NCI-H1417 (cell line): ENCODE data around the gene COL2A1.

Source experiments
- DNase-seq, 3 experiments: peaks; one replicate each; lab custom pipeline; 2025; lab: John Stamatoyannopoulos, UW

Gene COL2A1

GRCh38 chr12:47989666-47990065 lies 14.6 kb downstream of the COL2A1 start:
- DNase-seq: no peak

DNA sequence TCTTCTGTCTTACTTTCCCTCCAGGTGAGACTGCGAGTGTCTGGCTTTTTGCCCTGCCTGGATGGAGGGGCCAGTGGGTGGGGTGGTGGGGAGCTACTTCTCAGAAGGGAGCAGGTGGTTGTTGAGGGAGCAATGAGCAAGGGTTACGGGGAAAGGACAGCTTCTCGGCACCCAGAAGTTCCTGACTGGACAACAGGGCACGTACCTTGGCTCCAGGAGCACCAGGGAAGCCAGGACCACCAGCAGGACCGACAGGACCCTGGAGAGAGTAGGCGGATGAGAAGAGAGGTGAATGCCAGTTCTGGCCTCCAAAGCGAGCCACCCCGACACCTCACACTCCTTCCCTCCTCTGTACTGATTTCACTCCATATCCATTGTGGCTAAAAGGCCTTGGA lies 15.3 kb downstream of the COL2A1 start:
- DNase-seq: no peak

- peak; percentile 41 to 82 (median 51) for DNase-seq
These were observed 15.9 kb downstream of the COL2A1 start for GRCh38 chr12:47988073-47989022.

DNA sequence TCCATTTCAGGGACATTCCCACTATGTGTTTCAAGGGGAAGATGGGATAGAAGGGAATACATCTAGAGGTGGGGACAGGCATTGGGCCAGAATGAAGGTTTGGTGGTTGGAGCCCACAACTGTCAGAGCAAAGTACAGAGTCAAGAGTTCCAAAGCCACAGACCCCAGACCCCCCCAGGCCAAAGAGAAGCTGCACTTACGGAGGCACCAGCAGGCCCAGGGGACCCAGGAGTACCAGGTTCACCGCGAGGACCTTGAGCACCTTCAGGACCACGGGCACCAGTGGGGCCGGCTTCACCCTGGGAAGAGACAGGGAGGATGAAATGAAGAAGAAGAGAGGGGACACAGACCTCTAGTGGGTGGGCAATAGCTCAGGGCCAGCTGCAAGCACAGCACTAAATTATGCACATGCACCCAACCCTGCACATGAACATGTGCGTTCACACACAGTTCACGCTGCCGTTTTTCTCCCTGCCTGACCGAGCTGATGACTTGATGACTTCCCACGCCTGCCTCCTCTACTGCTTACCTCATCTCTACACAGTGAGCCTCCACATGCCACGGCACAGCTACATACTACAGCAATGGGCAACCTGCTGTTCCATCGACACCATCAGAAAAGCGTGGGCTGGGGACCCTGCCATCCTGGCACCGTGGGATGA lies 16.7 kb downstream of the COL2A1 start:
- no peak for DNase-seq

GRCh38 chr12:47986832-47987231 lies 17.4 kb downstream of the COL2A1 start:
- DNase-seq: no peak

DNA sequence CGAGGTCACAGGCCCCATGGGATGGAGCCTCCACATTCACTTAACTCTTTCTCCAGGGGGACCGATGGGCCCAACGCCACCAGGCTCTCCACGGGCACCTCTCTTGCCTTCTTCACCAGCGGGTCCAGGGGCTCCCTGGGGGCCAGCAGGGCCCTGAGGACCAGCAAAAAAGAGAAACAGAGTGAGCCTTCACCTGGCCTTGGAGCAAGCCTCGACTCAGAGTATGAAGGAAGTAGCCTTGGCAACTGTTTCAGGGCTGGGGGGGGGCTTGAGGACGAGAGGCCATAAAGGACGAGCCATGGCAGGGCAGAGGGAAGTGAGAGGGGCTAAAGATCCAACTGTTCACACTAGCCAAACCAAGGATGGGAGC lies 18.0 kb downstream of the COL2A1 start:
- DNase-seq: no peak

- no peak for DNase-seq
These were observed 18.5 kb downstream of the COL2A1 start for GRCh38 chr12:47985596-47986290.

DNA sequence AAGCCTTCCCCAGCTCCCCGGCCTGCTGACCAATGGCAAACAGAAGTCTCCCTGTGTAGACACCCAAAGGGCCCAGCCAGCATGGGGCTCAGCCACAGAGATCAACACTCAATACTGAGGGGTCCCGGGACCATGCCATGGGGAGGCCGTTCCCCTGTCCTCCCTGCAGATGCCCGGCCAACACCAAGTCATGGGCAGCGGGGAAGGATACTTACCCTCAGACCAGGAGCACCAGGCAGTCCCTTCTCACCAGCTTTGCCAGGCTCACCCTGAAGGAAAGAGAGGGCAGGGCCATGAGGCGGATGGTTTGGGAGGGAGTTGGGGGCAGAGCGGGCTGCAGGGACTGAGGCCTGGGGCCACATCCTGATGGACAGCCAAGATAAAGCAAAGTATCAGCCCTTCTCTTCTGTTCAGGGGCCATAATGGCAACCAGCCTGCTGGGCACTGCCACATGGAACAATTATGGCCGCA lies 19.9 kb downstream of the COL2A1 start:
- no peak for DNase-seq

DNA sequence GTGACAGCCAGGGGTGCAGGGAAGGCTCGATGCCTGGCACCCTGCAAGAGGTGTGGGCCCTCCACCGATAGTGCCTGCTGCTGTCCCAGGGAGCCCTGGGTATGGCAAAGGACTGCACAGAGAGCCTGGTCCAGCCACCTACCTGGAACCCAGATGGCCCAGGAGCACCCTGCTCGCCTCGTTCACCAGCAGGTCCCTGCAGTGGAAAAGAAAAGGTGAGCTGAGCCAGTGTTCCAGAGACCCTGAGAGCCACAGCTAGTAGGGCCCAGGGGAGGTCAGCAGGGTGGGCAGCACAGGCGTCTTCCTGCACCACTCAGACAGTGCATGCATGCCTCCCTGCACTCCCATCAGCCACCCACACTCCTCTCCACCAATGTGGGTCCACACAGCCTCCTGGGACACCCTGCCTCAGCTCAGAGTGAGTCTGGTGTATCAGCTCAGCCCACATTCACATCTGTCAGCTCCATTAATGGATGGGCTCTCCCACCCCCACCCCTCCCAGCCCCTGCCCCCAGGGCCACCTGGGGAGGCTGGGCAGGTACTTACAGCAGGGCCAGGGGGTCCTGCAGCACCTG lies 20.6 kb downstream of the COL2A1 start:
- DNase-seq: no peak

DNA sequence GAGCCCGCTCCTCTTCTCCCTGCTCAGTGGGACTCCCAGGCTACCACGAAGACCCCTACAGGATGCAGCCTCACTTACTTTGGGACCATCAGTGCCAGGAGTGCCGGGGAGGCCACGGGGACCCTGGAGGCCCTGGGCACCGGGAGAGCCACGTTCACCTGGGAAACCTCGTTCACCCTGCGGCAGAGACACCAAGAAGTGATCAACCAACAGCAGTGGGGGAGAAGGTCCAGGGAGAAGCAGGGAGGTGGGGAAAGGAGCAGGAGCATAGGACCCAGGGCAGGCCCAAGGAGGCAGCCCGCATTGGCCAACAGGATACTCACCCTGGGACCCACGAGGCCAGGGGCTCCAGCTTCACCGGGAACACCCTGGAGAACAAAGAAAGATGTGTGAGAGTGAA lies 21.5 kb downstream of the COL2A1 start:
- DNase-seq: no peak

DNA sequence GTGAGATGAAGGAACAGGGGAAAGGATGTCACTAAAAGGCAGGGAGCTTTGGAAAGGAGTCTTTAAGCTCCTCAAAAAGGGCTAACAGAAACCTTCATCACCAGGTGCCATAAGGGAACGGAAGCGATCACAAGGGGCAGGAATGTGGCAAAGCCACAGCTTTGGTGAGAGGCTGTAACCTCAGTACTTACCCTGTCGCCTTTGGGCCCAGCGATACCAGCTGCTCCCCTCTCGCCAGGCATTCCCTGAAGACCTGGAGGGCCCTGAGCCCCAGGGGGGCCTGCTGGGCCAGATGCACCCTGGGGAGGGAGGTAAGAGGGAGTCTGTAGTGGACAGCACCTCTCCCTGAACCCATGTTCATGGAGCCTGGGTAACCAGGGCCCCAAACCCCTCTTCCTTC lies 22.0 kb downstream of the COL2A1 start:
- DNase-seq: no peak

GRCh38 chr12:47981496-47982260 lies 22.6 kb downstream of the COL2A1 start:
- no peak for DNase-seq

DNA sequence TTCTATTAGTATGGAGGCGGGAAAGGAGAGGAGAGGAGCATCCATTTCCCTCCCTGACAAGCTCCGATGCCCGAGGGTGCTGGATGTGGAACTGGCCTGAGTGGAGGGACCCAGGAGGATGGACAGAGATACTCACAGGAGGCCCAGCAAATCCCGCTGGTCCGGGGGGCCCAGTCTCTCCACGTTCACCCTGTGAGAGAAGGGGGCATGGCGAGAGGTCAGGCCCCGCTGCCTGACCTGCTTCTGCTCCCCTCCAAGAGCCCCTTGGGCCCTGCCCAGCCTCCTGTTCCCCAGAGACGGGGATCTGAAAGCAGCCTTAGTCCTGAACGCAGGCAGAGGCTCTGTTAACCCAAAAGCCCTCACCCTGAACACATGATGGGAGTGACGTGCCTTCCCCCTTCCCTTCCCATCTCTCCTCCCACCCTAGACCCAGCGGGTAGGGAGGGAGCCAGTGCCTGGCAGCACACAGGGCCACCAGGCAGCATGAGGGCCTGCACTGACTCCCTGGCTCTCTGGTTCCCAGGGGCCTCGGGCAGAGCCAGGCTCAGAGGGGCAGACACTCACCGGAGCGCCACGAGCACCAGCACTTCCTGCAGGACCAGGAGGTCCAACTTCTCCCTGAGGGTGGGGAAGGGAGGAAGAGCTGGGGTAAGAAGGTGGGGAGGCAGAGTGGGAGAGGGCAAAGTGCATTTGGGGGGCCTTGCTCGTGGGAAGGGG lies 23.3 kb downstream of the COL2A1 start:
- DNase-seq: no peak

- DNase-seq: no peak
These were observed 24.1 kb downstream of the COL2A1 start for GRCh38 chr12:47980197-47980596.

DNA sequence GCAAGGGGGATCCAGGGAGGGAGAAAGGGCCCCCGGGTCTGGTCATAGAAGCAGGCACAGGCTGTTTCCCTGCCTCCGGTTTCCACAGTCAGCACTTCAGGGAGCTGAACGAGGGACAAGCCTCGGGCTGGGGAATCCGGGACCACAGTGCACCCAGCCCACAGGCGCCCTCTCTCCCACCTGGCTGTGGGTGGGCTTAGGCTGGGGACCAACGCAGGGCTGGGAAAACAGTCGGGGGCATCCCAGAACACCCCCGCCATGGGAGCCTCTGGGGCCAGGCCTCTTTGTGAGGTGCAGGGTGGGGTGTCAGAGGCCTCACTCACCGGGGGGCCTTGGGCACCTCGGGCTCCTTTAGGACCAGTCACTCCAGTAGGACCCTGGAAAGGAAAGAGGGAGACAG lies 24.6 kb downstream of the COL2A1 start:
- DNase-seq: no peak

DNA sequence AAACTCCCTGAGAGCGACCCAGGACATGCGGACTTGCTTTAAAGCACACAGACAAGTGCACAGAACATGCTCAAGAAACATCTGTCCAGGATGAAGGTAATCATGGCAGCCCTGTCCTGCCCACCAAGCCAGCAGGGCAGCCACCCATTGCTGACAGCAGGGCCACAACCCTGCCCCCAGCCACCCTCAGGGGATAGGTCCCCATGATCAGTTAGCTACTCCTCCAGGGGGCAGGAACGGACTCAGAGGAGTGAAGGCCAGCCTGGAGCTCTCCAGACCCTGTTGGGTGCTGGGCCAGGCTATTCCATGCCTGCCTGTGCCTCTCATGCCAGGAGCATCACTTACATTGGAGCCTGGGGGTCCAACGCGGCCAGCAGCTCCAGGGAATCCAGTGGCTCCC lies 25.1 kb downstream of the COL2A1 start:
- DNase-seq: no peak

DNA sequence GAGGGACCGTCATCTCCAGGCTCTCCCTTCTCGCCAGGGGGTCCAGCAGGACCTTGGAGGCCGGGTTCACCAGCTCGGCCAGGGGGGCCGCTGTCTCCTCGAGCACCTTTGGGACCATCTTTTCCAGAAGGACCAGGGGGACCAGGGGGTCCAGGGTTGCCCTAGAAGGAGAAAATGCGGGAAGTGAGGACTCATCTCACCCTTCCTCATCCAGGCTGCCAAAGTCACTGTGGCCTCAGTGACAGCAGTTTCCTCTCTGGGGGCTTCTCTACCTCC lies 25.7 kb downstream of the COL2A1 start:
- no peak for DNase-seq

GRCh38 chr12:47977772-47978597 lies 26.3 kb downstream of the COL2A1 start:
- no peak for DNase-seq

DNA sequence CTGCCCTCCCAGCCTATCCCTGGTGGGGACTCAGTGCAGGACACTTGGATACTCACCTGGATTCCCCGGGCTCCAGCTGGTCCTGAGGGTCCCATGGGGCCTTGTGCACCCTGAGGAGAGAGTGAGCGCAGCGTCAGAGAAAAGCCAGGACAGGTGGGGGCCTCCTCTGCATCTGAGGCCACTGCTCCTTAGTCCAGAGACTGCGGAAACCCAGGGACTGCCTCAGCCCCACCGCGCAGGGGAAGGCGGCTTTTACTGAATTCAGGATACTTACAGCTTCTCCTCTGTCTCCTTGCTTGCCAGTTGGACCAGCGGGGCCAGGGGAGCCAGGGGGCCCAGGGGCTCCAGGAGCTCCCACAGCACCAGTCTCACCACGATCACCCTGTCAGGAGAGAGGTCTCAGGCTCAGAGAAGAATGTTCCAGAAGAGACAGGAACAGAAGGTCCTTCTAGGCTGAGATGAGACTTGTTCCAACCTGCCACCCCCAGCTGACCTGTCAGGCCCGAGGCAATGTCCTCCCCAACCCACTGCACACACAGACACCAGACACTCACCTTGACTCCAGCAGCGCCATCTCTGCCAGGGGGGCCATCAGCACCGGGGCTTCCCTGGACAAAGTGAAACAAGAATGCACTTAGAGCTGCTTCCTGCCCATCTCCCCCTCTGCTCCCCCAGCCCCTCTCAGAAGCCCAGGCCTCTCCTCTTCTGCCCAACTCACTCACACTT lies 27.1 kb downstream of the COL2A1 start:
- no peak for DNase-seq

GRCh38 chr12:47975816-47976215 lies 28.5 kb downstream of the COL2A1 start:
- DNase-seq: no peak
